AG08396 (cell line): ENCODE data around the gene DUSP10.
A peak's percentile ranks its signal among the peaks of the same experiment; 100 is the strongest.

Experiments
- DNase-seq: peaks from one replicate; pipeline ENCODE4 v3.0.0; 2012; ENCODE audit warnings: low spot score, mixed read lengths

The DUSP10 gene

GRCh38 chr1:221741703-221742554, at the start of gene DUSP10:
Gene DUSP10, minus strand, starts transcription at chr1:221742089. Its CDS starts 2,345 bp downstream, at chr1:221739744.
- DNase-seq = peak; percentile 99

GRCh38 chr1:221788466-221788865, 46.6 kb upstream of the DUSP10 start:
- no peak for DNase-seq

DNA sequence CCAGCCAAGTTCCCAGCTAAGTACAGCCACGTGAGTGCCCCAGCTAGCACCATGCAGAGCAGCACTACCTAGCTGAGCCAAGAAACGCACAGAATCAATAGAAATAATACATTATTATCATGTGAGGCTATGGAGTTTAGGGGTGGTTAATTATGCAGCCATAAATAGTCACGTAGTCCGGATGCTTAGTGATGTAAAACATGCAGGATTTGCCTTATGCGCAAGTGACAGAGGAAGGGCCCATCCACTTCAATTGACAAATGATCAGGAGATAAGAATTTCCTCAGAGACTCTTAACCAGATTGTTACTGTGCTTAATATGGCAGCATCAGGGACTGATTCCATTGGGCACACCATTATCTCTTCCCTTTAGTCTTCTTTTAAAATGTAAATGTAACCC, 44.8 kb upstream of the DUSP10 start:
- DNase-seq = no peak

DNA sequence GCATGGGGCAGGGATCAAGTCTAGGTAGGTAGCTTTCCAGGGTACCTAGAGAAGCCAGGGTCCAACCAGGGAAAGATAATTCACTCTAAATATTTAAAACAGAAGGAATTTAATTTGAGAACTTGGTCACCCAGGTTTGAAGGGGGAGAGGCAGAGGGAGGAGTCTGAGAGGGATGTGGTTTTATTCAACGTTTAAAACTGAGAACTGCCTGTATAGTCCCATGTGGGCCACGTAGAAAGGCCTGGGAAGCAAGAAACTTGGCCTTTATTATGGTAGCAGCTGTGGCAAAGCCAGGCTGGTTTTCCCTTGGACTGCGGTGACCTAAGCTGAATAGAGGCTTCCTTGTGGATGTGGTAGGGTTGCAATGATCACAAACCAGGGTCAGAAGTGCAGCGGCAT, 42.0 kb upstream of the DUSP10 start:
- DNase-seq = no peak

- no peak for DNase-seq
These were observed 41.5 kb upstream of the DUSP10 start for GRCh38 chr1:221783437-221783836.

DNA sequence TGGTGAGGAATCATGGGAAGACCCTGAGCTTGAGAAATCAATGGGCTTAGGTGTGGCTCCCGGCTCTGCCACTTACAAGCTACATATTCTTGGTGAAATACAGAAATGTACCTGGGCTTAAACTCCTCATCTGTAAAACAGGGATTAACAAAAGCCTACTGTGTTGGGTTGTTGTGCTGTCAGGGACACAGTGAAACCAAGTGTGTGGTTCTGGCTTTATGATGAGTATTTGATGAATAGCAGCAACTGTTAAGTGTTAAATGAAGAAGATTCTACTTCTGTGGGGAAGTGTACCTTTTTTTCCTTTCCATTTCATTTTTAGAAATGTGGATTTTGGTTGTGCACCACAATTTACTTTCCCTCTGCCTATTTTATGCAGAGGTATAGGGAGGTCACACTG, 41.1 kb upstream of the DUSP10 start:
- DNase-seq = no peak

DNA sequence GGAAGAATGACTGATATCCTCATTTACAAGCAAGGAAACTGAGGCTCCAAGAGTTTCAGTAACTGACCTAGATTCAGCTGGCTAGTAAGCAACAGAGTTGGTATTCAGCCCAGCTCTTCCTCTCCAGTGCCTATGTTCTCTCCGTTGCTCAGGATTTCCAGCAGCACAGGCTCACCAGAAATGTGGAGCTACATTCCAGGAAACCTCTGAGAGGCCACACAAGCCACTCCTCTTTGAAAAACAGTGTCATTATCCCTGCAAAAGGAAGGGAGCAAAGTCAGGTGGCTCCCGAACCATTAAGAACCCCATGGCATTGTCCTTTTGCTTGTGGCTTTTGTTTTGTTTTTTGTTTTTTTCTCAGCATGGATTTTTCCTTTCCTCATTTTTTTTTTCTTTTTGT, 40.6 kb upstream of the DUSP10 start:
- peak; percentile 45 for DNase-seq

GRCh38 chr1:221781102-221781755, 39.3 kb upstream of the DUSP10 start:
- no peak for DNase-seq

- DNase-seq = no peak
These were observed 38.3 kb upstream of the DUSP10 start for GRCh38 chr1:221780175-221780574.

- DNase-seq = no peak
These were observed 37.9 kb upstream of the DUSP10 start for GRCh38 chr1:221779771-221780170.

- no peak for DNase-seq
These were observed 36.8 kb upstream of the DUSP10 start for GRCh38 chr1:221778535-221779142.

DNA sequence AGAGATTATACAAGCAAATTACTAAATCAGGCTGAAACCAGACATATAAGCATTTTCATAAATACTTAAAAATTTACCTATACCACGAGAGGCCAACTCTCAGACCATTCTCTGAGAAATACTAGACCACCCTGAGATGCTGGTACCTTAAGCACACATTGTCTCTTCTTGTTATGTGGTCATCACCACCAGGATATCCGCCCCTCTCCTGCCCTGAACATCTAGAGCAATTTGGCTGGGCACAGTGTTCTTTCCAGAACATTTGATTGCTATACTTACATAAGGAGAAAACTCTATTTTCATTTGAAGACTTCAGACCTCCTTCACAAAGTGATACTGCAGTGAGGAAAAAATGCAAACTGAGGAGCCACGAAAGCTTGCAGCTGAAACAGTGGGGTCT, 36.2 kb upstream of the DUSP10 start:
- no peak for DNase-seq

DNA sequence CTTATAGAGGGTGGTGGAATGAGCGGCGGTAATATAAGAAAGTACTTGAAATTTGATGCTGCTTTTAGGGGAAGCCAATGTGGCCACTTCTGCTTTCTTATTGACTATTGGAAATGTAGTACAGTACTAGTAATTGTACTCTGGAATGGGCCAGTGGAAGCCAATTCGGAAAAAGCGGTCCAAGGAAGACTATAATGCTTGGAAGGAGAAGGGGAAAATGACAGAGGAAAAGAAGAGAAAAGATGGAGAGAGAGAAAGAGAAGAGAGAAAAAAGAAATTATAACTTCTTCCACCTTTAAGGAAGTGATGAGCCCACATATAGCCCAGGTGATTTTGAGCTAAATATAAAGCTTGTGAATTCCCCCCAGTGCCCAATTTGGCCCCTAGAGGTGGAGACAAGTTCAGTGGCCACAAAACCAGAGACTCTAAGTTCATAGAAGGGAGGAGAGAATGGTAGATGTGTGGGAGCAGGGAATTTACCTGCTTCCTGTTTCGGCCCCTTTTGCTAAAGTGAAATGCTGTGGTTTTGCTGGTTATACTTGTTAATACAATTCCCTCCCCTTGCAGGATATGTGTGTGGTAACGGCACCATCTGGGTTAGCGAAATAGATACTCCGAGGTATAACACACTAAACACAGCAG, 35.7 kb upstream of the DUSP10 start:
- DNase-seq = no peak

DNA sequence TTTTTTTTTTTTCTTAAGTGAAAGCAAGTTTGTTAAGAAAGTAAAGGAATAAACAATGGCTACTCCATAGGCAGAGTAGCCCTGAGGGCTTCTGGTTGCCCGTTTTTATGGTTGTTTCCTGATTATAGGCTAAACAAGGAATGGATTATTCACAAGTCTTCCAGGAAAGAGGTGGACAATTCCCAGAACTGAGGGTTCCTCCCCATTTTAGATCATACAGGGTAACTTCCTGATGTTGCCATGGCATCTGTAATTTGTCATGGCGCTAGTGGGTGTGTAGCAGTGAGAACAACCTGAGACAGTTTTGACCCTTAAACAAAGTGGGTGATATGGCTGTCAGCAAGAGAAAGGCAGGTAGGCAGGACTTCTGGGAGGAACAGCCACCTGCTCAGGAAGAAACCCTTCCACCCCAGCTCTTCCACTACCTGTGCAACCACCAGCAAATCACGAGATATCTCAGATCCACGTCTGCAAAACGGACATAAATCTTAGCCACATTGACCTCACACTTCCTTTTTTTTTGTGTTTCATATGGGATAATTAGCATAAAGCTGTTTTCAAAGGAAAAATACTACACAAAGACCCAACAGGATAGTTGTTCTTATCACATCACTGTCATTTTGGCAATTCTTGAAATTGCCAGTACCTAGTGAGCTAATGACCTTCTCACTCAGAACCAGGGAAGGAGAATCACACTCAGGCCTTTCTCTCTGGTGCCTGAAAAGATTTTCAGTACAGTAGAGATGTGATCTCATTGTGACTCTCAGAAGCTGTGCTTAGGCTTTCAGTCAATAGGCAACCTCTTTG, 34.8 kb upstream of the DUSP10 start:
- no peak for DNase-seq

DNA sequence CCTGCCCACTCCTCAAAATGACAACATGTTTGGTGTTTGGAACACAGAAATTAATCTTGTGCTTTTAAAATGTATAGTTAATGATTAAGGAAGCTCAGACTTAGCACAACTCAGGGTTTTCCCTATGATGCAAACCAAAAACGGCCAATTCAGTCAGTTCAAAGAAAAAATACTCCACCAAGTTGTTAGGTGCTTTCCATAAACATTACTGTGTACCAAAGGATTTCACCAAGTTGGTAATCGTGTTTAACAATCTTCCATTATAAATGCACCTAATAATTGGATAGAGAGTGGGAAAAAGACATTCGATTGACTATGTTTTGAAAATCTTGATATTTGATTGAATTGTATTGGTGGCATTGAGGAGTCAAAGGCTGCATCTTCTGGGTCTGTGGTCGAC, 33.3 kb upstream of the DUSP10 start:
- DNase-seq = no peak

DNA sequence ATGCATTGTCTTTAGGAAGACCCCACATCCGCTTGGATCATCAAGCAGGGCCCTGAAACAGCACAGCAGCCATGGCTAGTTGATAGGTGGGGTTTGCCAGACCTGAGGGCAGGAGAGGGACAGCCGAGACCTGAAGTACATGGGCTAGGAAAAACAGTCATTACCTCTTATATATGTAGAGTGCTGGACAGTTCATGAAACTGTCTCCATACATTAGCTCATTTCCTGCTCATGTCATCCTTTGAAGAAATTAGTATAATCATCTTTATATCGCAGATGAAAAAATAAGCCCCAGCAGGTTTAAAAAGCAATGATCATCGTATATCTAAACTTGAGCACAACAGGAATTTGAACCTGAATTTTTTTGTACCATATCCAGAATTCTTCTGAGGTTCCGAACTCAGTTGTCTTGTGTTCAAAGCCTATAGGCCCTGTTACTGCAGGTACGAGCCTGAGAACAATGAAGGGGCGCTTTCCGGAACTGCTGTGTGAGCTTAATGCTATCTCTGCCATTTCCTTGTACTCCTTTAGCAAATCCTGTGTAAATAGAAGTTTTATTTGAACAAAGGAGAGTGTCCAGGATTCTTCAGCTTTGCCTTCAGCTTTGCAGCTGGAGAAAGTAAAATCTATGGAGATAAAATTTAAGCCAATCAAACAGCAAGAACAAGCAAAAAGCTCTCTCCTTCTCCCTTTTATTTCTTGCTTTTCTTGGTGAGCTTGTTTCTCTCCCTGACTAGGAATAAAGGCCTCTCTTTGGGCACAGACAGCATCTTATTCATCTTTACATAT, 32.4 kb upstream of the DUSP10 start:
- no peak for DNase-seq

- DNase-seq = no peak
These were observed 31.5 kb upstream of the DUSP10 start for GRCh38 chr1:221773383-221773782.

- peak; percentile 9 for DNase-seq
These were observed 30.2 kb upstream of the DUSP10 start for GRCh38 chr1:221772117-221772516.

DNA sequence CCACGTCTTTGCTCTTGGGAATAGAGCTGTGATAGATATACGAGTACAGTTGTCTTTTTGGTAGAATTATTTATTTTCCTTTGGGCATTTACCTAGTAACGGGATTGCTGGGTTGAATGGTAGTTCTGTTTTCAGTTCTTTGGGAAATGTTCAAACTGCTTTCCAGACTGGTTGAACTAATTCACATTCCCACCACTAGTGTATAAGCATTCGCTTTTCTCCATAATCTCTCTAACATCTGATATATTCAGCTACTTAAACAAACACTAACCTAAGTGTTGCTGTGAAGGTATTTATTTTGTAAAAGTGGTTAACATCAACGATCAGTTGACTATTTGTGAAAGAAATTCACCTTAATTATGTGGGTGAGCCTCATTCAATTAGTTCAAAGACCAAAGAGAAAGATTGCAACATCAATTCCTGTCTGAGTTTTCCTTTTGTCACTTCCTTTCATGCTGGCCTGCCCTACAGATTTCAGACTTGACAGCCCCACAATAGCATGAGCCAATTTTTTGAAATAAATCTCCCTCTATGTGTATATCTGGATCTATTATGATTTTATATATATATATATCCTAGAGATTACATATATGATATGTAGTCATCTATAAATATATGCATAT, 26.7 kb upstream of the DUSP10 start:
- DNase-seq = no peak

DNA sequence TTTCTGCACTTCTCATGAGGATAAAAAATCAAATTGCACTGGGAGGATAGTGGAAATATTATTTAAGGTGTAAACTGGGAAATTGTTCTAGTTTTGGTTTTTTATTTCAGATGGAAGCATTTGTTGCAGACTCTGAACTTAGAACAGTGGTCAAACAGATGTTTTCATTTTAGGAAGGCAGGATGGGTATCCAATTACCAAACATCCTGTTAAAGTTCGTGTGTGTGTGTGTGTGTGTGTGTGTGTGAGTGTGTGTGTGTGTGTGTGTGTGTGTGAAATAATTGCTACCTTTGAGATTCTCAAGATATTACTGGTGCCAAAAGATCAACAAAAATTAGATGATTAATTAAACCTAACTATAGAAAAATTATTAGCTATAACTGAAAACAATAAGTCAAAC, 24.3 kb upstream of the DUSP10 start:
- peak; percentile 24 for DNase-seq

DNA sequence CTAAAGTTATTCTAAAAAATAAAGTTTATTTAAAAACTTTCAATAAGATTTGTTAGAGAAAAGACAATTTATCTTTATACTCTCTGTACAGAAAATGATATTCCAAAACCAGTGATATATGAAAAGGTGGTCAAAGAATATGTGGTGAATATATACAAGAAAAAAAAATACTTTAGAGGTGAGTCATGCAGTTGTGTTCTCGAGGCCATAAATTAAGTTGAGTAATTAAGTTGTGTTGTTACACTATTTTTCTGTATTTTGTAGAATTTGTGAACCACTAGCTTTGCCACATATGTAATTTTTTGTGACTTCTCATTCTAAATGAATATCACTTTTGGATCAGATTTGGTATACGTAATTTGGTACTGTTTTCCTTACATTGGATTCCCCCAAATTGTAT, 23.6 kb upstream of the DUSP10 start:
- no peak for DNase-seq
